Hematopoietic multipotent progenitor cell treated with erythropoietin and hydrocortisone succinate and interleukin-3 and kit ligand, for 8 days (in vitro differentiated cells): ENCODE data around the gene SAE1.
"Not testable (repeated sequence)": the region's sequence is repeated elsewhere in the genome, so short reads cannot be mapped to it uniquely, and the experiment has no call there.

ENCODE experiments used
- DNase-seq: peaks from one replicate; pipeline ENCODE4 v3.0.0-alpha.2; 2015

SAE1 gene

DNA sequence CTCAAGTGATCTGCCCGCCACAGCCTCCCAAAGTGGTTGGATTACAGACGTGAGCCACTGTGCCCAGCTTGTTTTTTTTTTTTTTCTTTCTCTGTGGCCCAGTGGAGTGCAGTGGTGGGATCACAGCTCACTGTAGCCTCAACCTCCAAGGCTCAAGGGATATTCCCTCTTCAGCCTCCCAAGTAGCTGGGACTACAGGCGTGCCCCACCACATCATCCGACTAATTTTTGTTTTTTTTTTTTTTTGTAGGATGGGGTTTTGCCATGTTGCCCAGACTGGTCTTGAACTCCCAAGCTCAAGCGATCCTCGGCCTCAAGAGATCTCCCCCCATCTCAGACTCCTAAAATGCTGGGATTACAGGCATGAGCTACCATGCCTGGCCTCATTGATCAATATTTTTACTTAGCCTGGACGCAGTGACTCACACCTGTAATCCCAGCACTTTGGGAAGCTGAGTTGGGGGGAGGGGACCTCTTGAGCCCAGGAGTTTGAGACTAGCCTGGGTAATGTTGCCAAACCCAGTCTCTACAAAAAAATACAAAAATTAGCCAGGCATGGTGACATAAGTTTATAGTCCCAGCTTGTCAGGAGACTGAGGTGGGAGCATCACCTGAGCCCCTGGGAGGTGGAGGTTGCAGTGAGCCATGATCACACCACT is 1.7 kb downstream of the SAE1 start:
- no peak for DNase-seq

GRCh38 chr19:47133021-47133471 is 2.4 kb downstream of the SAE1 start:
- no peak for DNase-seq

DNA sequence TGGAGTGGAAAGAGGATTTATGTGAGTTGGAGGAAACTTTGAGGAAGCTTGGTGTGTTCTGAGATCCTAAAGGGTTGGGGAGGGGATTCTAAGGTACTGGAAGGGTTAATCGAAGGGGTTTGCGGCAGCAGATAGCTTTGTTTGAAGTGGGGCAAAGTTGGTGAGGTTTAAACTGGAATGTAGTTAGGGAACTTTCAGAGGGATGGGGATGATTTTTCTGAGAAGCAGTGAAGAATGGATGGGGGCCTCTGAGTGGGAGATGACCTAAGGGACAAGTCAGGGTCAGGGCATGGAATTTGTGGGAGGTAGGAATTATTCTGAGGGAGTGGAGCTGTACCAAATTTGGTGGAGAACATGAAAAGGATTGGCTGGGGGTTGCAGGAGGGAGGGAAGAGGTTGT is 3.9 kb downstream of the SAE1 start:
- DNase-seq: no peak

DNA sequence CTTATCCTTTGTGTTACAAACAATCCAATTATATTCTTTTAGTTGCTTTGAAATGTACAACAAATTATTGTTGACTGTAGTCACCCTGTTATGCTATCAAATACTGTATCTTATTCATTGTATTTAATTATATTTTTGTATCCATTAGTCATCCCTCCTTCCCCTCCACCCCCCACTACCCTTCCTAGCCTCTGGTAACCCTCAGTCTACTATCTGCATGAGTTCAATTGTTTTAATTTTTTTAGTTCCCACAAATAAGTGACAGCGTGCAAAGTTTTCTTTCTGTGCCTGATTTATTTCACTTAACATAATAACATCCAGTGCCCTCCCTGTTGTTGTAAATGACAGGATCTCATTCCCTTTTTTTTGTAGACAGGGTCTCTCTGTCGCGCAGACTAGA is 4.5 kb downstream of the SAE1 start:
- no peak for DNase-seq

- DNase-seq: not testable (repeated sequence)
Measured at GRCh38 chr19:47141252-47141651, 10.6 kb downstream of the SAE1 start.

- no peak for DNase-seq
Measured at GRCh38 chr19:47141695-47142094, 11.1 kb downstream of the SAE1 start.

DNA sequence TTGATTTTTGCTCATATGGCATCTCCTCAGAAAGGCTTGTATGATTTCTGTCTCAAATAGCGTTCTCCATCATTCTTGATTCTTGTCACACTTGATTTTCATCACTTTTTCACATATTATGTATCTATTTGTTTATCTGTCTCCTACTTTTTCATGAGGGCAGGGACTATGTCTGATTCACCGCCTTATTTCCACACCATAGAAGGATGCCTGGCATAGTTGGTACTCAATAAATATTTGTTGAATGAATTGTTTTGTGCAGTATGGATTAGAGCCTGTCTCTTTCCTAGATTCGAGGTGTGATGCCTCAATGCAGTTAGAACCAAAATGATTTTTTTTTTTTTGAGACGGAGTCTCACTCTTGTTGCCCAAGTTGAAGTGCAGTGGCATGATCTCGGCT is 12.1 kb downstream of the SAE1 start:
- DNase-seq: no peak

DNA sequence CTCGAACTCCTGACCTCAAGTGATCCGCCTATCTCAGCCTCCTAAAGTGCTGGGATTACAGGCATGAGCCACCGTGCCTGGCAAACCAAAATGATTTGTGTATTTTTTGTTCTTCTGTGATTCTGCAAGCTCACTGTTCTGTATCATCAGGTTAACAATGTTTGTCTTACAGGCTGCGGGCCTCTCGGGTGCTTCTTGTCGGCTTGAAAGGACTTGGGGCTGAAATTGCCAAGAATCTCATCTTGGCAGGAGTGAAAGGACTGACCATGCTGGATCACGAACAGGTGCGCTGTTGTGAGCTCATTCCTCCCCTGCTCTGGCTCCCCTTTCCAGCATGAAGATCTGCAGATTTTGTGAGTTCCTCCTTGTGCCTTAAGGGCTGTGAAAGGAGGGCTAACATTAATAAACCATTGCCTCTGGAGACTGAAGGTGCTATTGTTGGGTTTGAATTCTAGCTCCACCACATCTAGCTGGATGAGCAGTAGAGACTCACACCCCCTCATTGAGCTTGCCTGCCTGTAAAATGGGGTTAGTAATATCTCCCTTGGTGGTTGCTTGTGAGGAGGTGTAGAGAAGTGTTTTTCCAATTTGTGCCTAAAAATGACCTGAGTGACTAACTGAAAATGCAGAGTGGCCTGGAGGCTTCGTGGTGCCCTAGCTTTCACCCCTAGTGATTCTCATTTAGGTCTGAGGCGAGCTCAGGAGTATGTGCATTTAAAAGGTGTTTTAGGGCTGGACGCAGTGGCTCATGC is 12.9 kb downstream of the SAE1 start:
- no peak for DNase-seq

DNA sequence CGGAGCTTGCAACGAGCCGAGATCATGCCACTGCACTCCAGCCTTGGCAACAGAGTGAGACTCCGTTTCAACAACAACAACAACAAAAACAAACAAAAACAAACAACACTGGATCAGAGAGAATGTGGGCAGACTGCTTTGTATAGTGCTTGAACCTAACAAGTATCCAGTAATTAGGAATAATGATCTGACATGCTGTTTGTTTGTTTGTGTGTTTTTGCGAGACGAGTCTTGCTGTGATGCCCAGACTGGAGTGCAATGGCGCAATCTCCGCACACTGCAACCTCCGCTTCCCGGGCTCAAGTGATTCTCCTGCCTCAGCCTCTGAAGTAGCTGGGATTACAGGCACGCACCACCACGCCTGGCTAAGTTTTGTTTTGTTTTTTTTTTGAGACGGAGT is 14.0 kb downstream of the SAE1 start:
- no peak for DNase-seq

GRCh38 chr19:47145639-47146486 is 15.2 kb downstream of the SAE1 start:
- DNase-seq: no peak

DNA sequence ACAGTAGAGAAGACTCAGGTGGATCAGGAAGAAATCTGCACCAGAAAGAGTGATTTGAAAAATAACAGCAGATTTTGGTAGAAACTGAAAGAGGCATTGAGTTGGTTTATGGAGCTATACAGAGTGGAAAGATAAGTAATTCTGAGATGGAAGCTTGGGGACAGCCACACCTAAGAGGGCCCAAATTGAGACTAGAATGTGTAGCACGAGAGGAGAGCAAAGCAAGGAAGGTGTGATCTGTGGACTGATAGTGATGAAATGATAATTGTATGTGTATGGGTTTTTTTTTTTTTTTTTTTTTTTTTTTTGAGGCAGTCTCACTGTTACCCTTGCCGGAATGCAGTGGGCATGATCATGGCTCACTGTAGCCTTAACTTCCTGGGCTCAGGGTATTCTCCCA is 16.3 kb downstream of the SAE1 start:
- no peak for DNase-seq

DNA sequence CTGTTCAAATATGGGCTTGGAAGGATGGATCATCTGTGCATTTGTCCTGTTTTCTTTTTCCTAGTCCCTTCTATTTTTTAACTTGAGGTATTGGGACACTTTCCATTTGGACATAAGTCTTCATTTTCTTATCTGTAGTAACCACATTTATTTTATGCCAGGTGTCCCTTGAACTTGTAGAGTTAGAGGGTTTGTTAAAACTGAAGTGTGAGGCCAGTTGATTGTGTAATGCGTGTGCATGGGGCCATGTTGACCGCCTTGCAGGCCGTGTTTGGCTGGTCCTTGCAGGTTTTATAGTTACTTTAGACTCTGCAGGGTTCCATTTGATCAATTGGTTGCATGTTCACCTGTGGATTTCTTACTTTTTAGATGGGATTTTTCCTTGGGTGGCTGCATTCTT is 21.0 kb downstream of the SAE1 start:
- DNase-seq: peak; percentile 64

DNA sequence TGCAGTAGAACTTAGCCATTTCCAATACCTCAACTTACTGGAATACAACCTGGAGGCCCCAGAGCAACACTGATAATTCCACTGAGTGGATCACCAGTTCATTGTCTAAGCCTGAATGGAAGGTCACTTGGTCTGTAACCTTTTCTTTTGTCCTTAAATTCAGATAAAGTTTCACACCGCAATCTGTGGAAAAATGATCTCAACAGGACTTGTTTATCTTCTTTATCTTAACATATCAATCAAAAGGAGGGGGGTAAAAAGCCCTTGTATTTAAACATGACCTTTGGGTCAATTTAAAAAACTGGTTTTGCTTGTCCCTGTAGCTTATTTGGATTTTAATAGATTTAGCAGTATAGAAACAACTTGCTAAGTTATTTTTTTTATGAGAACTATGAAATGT is 21.6 kb downstream of the SAE1 start:
- no peak for DNase-seq

- DNase-seq: no peak
Measured at GRCh38 chr19:47152632-47153031, 22.0 kb downstream of the SAE1 start.

GRCh38 chr19:47153266-47153665 is 22.6 kb downstream of the SAE1 start:
- no peak for DNase-seq

GRCh38 chr19:47155148-47155547 is 24.5 kb downstream of the SAE1 start:
- DNase-seq: no peak

DNA sequence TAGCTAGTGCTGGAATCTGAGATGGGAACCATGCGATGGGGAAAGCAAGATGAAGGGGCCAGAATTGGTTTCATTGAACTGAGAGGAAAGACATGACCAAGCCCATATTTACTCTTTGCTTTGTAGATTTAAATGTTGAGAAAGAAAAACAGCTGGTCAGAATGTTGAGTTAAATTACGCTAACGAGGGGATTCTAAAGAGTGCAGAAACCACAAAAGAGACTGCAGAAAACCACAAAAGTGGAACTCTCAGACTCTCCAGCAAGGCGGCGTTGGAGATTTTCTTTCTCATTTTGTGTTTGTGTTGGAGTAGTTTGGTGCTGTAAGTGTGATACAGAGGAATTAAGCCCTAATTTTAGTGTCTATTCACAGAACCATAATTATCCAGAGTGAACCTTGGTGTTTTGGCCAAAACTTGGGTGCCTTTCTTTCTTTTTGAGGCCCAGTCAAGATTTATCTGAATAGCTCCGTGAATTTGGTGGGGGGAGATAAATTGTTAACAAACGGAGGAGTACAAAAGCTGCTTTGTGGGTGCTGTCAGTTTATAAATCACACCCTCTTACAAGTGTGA is 26.3 kb downstream of the SAE1 start:
- DNase-seq: no peak

GRCh38 chr19:47157431-47158321 is 27.0 kb downstream of the SAE1 start:
- no peak for DNase-seq

- no peak for DNase-seq
Measured at GRCh38 chr19:47158367-47158791, 27.7 kb downstream of the SAE1 start.

DNA sequence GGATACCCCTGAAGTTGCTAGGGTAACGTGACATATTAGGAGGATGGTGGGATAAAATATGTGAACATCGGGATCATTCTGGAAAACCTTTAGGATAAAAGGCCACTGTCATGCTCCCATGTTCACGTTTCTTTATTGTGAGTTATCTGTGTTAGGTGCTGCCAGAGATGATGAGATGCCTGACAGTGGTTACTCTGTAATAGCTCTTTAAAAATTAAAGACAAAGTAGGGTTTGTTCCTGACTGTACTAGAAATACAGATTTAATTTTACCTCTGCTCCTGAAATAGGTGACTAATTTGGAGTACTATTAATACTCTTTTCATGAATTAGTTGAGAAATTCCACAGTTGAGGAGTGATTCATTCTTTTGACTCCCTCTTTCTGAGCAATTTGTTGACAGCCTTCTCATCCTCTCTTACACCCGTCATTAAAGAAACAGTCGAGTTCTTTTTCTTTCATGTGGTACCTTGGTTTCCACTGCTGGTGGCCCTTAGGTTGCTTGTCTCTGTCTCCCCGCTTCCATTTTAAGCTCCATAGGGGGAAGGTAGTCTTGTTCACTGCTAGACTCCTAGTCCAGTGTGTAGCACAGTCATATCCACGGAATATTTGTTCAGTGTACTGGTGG is 28.4 kb downstream of the SAE1 start:
- no peak for DNase-seq

DNA sequence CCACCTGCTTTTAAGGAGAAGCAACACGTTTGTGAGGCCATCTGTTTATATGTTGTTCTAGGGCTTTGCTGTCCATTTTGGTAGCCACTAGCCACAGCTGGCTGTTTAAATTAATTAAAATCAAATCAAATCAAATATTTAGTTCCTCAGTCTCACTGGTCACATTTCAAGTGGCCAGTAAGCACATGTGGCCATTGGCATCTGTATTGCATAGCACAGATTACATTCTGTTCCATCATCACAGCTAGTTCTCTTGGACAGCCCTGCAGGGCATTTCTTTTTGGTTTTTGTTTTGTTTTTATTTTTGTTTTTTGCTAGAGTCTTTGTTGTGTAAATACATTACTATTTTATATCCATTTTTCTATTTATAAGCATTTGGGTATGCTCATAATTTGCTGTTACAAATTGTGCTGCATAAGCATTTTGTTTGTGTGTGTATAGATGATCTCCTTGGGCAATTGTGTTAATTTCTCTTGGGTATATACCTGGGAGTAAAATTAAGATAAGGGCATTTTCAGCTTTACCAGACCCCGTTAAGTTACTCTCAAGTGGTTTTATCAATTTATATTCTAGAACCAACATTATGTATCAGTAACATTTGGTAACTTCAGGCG is 31.3 kb downstream of the SAE1 start:
- no peak for DNase-seq
